NCI-H1092 treated with DMSO at 0.1 percent for 48 hours (cell line): ENCODE data around the gene SGTA.
A peak's percentile ranks its signal among the peaks of the same experiment; 100 is the strongest.
"Not testable (repeated sequence)": the region's sequence is repeated elsewhere in the genome, so short reads cannot be mapped to it uniquely, and the experiment has no call there.

Source experiments
- DNase-seq: peaks from one replicate; lab custom pipeline; 2025; lab: John Stamatoyannopoulos, UW

Gene SGTA

DNA sequence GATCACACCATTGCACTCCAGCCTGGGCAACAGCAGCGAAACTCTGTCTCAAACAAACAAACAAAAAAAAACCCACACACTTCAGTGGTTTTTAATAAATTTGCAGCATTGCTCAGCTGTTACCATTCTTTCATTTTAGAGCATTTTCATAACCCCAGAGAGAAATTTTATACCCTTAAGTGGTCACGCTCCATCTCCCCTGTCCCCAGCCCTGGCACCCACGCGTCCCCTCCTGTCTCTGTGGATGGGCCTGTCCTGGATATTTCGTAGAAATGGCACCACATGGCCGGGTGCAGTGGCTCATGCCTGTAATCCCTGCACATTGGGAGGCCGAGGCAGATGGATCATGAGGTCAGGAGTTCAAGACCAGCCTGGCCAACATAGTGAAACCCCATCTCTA is 10.1 kb upstream of the SGTA start:
- DNase-seq, result no peak

DNA sequence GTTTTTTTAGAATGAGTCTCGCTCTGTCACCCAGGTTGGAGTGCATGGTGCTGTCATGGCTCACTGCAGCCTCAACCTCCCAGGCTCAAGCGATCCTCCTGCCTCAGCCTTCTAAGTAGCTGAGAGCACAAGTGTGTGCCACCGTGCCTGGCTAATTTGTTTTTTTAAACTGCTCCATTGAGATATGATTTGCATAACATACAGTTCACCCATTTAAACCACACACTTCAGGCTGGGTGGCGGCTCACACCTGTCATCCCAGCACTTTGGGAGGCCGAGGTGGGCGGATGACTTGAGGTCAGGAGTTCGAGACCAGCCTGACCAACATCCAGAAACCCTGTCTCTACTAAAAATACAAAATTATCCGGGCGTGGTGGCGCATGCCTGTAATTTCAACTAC is 9.6 kb upstream of the SGTA start:
- not testable (repeated sequence) for DNase-seq

DNA sequence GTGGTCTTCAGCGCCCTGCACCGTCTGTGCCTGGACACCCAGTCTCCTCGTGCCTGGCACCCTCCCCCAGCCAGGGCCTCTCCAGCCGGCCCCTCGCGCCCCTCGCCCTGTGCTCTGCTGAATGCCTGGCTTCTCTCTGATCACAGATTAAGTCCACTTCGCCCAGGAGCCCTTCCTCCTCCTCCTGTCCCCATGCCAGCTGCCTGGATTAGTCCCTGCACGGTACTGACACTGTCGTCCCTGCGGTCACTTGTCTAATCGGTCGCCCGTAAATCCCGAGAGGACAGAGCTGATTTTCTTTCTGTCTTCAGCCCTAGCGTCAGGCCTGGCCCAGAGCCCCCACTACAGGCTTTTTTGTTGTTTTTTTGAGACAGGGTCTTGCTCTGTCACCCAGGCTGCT is 8.8 kb upstream of the SGTA start:
- no peak for DNase-seq

DNA sequence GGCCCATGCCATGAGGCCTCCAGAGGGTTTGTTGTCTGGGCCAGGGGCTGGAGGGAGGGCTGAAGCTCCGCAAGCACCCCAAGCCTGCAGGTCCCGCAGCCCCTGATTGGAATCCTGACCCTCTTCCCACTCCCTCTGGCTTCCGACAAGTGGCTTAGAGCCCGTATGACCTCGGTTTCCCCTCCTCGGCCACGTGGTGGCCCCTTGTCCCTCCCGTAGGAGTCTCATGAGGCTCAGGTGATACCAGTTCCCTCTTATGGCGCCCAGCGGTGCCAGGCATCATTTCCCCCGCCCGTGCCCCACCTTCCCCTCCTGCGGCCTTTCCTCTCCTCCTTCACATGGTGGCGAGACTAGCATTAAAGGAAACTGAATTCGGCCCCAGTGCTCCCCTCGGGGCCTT is 8.4 kb upstream of the SGTA start:
- no peak for DNase-seq

DNA sequence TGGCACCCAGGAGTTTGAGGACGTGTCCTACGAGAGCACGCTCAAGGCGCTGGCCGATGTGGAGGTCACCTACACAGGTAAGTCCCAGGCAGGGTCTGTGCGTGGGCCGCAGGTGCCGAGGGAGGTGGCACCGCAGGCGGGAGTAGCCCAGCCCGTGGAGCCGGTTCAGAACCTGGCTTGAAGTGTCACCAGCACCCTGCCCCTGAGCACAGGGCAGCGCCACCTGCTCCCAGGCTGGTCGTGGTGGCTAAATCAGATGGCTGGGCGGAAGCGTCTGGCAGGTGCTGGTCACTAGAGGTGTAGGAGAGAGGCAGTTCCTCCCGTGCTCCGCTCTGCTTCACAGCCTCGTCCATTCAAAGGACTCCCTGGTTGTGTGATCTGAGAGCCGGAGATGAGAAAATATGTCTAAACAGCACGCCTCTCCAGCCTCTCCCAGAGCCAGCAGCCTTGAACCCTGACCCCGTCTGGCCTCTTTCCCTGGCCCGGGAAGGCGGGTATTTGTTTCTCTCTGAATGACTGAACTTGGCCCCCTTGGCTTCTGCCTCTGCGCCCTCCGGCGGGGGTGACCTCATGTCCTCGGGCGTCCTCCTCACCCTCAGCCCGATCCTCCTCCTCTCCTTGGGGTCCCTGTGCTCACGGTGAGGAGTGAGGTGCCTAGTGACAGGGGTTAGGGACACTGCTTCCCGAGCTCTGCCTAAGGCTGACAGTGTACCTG is 7.6 kb upstream of the SGTA start:
- DNase-seq, result no peak

DNA sequence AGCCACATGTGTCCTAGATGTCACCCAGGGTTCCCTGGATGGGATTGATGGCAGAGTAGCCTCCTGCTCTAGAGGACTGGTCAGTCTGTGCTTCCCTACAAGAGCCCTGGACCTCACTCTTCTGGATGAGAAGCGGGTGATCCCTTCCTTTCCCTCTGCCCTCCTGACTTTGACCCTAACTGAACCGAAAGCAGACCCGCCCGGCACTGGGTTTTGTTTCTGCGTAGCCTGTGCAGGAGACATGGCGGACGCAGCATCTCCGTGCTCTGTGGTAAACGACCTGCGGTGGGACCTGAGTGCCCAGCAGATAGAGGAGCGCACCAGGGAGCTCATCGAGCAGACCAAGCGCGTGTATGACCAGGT is 7.1 kb upstream of the SGTA start:
- DNase-seq, result no peak

DNA sequence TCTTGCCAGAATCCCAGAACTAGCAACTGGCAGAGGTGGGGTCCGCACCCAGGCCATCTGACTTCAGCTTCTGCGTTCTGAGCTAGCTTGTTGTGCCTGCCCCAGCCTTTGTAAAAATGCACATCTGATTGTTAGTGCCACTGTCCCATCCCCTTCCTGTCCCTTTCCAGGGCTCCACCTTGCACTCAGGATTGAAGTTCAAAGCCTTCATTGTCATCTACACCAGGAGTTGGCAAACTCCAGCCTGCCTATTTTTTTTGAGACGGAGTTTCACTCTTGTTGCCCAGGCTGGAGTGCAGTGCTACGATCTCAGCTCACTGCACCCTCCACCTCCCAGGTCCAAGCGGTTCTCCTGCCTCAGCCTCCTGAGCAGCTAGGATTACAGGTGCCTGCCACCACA is 5.2 kb upstream of the SGTA start:
- DNase-seq, result no peak

DNA sequence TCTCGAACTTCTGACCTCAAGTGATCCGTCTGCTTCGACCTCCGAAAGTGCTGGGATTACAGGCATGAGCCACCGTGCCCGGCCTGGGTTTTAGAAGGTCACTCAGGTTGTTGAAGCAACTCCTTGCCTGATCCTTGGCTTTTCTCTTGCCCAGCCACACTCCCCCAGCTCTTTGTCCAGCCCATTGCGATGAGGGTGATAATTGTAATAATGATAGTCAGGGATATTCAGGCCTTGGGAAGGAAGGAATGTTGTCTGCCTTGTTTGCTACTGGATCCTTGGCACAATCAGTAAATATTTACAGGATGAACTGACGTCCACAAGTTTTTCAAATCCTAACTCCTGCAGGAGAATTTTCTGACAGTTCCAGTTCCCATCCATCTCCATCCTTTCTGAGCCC is 4.0 kb upstream of the SGTA start:
- no peak for DNase-seq

DNA sequence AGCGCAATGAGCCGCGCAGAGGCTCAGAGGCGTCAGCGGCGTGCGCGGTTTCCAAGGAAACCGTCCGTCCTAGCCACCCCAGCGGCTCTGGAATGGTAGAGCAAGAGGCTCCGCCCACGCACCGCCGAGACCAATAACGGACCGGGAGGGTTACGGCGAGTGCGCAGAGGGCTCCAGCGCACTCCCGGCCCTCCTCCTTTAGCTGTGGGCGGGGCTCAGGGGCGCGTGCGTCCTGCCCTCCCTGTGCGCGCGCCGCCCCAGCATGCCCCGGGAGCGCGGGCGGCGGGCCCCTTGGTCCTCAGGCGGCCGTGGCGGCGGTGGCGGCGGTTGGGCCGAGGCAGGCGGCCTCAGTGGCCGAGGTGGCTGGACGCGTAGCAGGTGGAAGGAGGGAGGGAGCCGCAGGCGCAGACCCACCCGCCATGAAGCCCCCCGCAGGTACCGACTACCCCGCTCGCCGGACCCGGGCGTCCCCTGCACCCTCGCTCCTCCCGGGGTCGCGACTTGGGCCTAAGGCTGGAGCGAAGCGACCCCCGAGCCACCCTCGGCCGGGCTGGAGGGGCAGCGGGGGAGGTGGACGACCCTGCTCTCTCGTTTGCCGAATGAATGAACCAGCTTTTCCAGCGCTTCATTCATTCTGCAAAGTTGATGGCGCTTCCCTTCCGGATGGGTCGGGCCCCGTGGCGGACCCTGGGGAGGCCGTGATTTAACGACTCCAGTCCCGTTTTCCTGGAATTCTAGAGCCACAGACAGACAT is 2.3 kb upstream of the SGTA start, which contains the start of gene THOP1:
THOP1 (plus strand) TSS at position 260 of the 754 bp plus-strand sequence; CDS start at position 420, 160 bp downstream.
- peak; percentile 99 for DNase-seq

DNA sequence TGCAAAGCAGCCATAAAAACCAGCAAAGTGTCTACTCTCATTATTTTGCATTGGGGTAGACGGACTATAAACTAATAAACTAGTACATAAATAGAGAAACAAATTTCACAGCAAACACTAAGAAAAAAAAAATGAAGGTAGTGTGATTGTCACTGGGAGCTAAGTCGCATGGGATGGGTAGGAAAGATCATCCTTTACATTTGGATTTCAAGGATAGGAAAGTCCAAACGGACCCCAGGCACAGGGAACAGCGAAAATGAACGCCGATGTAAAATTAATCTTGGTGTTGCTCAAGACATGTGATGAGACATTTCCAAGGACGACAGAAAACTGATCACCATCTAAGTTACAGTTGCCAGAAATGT is 690 bp upstream of the SGTA start:
- no peak for DNase-seq

DNA sequence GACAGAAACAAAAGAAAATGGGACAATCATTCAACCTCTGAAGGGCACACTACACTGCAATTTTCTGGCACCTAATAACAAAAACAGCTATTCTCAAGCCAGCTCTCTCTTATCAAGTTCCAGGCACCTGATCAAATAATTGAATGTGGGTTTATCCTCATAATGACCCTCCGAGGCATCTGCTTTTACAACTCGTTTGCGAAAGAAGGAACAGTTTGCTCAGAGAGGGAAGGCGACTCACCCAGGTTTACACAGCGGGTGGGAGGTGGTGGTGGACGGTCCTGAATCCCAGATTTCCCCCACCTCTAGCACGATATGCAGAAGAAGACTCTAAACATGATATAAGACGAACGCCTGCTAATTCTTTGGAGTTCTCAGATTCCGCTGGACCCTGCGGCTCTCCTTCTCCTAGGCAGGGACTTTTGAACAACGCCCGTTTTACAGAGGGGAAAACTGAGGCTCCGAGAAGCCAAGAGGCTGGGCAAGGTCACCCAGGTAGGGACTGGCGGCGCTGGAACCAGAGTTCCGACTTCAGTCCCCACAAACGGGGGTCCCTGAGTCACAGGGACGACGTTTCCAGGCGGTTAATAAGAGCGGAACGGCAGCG is 641 bp downstream of the SGTA start:
- no peak for DNase-seq

DNA sequence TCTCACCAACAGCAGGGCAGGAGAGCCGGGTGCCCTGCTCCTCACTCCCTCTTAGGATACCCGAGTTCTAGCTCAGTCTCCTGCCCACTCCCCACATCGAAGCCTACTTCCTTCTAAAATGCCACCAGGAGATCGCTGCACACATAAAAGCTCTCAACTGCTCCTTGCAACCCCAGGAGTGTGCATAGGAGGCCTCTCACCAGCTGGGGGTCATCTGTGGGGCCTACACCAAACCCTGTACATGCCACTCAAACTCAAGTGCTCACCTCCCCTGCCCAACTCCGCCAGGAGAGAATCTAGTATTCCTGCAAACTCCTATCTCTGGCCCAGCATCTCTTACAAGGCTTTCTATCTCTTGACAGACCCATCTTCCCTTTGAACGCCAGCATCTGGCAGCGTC is 2.8 kb downstream of the SGTA start:
- no peak for DNase-seq

DNA sequence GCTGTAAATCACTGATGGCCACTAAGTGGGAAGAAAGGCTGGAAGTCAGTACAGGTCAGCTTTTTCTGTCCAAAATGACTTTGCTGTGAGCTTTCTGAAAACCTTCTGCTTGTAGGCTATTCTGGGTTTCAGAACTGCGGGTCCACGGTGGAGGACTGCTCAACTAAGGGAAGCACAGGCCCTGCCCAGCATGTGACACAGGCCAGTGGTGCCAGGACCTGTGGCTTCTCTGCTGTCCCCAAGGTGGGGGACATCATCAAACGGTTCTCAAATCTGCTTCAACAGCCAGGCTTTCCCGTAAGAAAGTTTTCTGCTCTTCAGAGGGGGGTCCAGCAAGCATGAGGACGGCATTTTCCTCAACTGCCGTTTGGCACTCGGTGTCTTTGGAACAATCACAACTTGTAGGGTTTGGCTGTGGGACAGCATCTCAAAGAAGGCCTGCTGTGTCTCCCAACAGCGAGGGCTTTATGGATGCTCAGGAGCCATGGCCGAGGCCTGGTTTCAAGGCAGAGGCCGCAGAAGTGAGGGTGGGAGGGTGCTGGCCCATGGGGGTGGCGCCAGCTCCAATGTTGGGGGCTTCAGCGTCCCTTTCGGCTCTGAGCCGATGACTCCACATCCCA is 3.8 kb downstream of the SGTA start:
- DNase-seq, result no peak

DNA sequence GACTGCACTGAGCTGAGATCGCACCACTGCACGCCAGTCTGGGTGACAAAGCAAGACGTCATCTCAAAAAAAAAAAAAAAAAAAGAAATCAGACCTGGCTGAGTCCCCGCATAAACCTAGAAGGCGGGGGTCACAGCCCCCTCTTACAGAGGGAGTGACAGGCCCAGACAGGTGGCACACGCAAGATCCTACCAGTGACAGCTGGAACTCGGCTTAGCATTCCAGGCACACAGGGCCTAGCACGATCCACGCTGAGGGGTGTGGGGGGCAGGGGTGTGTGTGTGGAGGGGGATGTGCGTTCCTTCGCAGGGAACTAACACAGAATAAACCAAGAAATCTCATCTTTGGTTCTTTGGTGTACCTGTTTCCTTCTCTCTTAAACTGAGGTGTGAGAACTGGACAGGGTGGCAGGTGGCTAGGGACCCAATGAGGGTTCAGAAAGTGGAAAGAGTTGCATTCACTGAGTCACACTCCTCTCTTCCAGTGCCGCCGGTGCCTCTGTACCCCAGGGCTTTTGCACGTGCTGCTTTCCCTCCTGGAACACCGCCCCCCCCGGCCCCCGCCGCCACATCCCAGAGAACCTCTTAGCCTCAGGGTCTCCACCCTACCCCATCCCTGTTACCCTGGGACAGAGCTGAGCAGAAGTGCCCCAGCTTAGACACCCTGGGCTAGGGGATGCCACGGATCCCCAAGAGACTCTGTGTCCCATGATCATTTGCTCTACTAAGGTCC is 5.0 kb downstream of the SGTA start:
- DNase-seq, result no peak

DNA sequence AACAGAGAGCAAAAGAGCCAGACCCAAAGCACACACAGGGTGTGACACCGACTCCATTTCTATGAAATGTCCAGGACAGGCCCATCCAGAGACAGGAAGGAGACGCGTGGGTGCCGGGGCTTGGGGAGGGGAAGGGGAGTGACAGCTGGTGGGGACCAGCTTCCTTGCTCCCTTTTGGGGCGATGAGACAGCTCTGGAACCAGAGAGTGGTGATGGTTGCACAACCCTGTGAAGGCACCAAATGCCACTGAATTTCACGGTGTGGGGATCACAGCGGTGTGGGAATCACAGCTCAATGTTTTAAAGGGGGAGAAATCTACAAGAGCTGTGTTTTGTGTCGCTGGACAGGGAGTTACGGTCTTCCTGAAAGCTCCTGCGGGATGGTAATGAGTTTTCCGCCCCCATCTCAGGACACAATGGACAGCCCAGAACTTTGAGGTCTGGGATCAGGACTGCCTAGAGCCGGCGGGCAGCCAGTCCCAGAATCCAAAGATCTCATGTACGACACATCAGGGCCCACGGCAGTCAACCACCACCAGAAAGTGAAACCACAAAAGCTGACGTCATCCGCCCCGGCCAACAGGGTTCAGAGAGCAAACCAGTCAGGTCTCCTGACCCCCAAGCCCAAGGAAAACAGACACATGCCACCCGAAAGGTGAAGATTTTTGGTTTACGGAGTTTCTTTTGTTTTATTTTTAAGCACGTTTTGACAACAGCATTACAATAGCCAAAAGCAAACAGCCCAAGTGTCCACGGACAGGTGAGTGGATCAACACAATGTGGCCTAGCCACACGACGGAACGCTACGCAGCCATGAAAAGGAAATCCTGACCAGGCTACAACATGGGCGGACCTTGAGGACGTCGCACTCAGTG is 7.3 kb downstream of the SGTA start:
- no peak for DNase-seq

DNA sequence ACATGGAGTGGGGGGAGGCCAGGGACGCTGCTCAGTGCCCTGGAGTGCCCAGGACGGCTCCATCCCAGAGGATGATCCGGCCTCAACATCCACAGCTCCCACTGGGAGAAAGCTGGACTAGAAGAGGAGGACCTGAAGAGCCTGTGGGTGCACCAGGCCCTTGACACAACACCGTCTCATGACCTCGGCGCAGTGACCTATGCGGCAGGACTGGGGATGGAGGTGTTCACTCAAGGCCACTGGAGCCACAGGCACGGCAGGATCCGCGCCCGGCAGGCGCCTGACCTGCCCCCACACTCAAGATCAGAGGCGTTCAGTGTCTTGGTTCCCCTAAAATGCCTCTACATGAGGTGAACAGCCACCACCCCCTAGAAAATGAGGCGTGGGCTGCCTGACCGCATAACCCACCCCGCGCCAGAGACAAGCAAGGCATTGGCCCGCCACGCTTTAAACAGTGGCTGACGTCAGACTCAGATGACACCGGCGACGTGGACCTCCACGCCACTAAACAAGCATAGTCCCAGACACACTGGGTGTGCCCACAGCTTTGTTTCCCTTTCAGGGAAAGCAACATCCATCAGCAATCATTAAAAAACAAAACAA is 8.0 kb downstream of the SGTA start:
- DNase-seq, result no peak

DNA sequence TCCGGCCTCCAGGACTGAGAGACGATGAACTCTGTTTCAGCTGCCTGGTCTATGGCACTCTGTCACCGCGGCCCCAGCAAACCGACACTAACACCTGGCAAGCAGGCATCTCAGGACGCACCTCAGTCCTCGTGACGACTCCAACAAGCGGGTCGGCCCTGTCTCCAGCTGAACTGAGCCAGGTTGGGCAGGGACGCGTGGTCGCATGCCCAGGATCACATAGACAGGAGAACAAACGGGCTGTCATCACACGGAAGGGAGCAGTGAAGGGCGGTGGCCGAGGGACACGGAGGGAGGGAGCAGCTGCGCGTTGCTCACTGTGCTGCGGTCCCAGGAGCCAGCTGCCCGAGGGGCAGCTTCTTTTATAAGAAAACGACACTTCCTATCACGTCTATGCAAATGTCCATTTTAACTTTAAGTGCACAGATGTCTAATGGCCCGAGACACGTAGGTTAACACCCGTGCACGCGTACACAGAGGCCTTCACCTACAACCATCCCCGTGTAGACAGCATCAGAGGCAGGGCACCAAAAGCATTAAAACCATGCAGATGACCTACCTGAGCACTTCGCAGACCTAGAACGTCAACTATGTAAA is 8.9 kb downstream of the SGTA start:
- DNase-seq, result no peak

DNA sequence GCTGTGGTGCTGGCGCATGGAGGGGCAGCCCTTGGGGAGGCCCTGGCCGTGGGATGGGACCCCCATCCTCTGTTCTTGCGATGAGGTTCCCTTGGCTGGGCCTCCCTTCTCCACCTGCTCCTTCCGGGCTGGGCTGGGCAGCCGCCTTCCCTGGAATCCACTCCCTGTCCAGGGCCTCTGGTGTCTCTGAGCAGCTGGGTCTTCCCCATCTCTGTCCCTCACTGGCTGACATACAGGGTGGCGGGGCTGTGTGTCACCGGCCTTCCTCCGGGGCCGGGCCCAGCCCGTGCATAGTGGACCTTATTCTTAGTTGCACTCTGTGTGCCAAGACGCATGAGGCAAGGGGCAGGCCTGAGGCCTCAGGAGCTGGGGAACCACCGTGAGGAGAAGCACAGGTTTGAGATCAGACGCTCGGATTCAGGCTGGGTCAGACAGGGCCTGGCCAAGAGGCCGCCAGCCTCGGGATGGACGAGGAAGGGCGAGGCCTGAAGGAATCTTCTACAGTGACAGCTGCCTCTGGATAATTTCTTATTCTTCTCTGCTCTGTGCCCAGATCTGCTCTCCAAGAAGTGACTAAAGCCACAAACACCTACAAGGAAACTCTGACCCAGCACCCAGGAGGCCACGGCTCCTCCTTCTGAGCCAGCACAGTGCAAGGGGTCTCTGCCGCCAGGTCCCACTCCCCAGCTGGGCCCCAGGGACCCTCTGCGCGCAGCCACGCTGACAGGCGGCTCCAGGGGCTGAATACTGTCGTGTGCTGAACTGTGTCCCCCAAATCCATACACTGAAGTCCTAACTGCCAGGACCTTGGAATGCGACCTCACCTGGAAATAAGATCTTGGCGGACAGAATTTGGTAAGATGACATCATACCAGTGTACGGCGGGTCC is 11.0 kb downstream of the SGTA start:
- no peak for DNase-seq
